ENCODE measurements around the gene RASA3.
"Not testable (repeated sequence)": the region's sequence is repeated elsewhere in the genome, so short reads cannot be mapped to it uniquely, and the experiment has no call there.

Gene RASA3

DNA sequence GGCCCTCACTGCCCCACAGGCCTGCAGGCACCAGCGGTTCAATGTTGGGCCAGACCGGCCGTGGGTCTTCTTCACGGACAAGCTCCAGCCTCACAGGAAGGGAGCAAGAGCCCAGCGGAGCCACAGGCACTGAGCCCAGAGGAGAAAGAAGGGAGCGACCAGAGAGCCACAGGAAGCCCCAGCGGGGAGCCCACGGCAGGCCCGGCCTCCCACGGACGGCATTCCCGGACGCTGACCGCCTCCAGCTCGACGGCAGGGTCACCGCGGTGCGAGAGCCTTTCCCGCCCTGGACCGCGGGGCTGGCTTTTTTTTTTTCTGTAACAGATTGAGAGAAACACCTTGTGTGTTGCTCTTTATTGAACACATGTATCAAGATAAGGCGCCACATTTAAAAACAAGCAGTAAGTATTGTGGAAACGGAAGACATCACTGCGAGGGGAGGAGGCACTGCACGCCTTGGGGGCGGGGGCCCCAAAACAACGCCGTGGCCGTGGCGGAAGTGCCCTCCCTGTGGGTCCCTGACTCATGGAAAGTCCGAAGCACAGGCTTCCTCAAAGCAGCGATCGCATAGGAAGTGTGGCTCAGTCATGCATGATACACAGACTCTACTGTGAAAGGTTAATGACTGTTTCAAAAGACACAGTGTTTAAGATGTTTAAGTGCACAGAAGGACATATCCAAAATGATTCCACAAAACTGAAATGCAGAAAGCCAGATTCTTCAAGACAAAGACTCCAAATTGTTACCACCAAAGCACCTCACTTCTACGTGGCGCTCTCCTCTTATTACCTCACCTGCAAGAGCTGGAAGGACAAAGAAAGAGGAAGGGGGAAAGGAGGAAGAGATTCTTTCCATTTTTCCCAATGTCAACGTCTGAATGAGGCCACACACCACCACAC lies 3.5 kb downstream of the RASA3 start:
- TF ChIP-seq, protein P1, sequence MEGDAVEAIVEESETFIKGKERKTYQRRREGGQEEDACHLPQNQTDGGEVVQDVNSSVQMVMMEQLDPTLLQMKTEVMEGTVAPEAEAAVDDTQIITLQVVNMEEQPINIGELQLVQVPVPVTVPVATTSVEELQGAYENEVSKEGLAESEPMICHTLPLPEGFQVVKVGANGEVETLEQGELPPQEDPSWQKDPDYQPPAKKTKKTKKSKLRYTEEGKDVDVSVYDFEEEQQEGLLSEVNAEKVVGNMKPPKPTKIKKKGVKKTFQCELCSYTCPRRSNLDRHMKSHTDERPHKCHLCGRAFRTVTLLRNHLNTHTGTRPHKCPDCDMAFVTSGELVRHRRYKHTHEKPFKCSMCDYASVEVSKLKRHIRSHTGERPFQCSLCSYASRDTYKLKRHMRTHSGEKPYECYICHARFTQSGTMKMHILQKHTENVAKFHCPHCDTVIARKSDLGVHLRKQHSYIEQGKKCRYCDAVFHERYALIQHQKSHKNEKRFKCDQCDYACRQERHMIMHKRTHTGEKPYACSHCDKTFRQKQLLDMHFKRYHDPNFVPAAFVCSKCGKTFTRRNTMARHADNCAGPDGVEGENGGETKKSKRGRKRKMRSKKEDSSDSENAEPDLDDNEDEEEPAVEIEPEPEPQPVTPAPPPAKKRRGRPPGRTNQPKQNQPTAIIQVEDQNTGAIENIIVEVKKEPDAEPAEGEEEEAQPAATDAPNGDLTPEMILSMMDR (IDR thresholded peaks at IDR 0.05; ENCODE audit: insufficient read depth, low read depth, low read length, missing control alignments), result no peak
- H3K4me3 ChIP-seq (ENCODE audit: low read length), result no peak overlapping the region
- peak; percentile 53 for DNase-seq (ENCODE audit: low read depth)

DNA sequence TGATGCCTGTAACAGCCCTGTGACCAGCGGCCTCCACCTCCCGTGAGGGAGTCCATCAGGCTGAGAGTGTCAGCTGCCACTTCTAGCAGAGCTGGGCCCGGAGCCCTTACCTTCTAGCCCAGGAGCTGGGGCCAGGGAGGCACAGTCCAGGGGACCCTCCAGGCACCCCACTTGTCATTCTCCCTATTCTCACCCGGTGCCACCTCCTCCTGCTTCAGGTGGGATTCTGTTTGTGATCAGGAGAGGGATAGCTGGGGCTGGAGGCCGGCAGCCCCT lies 4.1 kb downstream of the RASA3 start:
- no peak for DNase-seq (ENCODE audit: low read depth)
- H3K4me3 ChIP-seq (ENCODE audit: low read length), result no peak overlapping the region
- TF ChIP-seq, protein P1 (IDR thresholded peaks at IDR 0.05; ENCODE audit: insufficient read depth, low read depth, low read length, missing control alignments), result no peak

DNA sequence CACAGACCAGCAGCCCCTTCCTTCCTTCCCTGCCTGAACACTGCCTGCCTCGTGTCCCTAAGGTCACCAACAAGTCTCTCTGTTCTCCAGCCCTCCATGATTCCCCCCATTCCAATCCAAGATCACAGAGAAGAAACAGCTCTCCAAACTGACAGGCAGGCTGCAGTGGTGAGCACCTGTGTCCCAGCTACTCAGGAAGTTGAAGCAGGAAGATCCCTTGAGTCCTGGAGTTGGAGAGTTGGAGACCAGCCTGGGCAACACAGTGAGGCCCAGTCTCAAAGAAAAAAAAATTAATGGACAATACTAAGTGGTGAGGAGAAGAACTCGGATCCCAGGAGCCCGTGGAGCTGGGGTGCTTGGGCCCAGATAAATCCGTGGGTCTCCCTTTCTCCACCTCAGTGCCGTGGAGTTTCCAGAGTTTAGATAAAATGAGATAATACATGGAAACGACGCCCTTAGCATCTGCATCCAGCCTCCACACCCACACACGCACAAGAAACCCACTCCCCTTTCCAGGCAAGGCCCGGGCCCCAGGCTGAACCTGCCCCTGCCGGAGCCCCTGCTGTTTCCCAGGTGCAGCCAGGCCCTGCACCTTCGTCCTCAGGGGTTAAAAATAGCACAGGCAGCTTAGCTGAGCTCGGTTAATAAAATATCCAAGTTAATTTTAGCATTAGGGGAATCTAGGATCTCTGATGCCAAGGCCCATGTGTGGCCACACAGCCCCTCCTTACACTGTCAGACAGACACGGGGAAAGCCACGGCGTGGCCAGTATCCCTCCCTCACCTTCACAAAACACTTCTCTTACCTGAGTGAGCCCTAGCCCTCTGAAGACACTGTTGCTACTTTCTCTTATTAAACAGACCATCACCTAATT lies 4.7 kb downstream of the RASA3 start:
- TF ChIP-seq, protein P1 (IDR thresholded peaks at IDR 0.05; ENCODE audit: insufficient read depth, low read depth, low read length, missing control alignments), result no peak
- H3K4me3 ChIP-seq (ENCODE audit: low read length), result no peak overlapping the region

DNA sequence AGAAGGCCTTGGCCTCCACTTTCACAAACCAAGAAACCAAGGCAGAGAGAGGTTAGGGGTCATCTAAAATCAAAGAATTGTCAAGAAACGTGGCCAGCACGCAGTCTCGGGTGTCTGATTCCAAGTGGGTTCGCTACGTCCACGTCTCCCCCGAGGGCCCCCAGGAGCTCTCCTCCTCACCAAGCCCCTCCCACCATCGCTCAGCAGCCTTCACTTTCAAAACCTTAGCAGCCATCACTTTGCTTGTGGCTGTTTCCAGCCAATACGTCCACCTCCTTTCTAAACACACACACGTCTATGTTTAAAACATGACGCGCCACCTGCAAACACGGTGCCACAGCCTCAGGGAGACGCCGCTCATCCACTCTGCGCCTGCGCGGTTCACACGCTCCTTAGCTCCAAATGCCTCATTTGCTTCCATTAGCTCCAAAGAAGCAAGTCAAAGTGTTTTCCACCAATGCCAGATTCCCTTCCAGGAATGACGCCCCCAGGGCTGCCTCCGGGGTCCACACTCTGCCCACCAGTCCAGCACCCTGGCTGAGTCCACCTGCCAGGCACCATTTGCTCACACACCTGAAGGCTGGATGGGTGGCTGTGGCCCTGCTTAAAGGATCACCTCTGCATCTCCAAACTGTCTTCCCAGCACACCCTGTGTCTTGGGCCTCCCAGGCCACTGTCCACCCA lies 5.5 kb downstream of the RASA3 start:
- no peak for DNase-seq (ENCODE audit: low read depth)
- H3K4me3 ChIP-seq (ENCODE audit: low read length), result no peak overlapping the region
- TF ChIP-seq, protein P1 (IDR thresholded peaks at IDR 0.05; ENCODE audit: insufficient read depth, low read depth, low read length, missing control alignments), result no peak

More for the DNA sequence above, 4.7 kb downstream of the RASA3 start:
- DNase-seq (ENCODE audit: low read depth), result no peak

DNA sequence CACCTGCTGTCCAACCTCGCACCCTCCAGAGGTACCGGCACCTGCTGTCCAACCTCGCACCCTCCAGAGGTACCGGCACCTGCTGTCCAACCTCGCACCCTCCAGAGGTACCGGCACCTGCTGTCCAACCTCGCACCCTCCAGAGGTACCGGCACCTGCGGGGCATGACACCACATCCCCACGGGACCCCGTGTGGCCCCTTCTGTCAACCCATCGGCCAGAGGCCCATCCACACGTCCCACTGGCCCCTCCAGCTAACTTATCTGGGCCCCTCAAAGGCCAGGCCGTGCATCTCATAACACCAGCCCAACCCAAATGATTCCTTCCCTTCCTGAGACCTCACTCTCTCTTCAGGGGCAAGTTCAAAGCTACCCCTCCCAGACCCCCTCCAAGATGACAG lies 6.3 kb downstream of the RASA3 start:
- H3K4me3 ChIP-seq (ENCODE audit: low read length); DNase-seq (ENCODE audit: low read depth): not testable (repeated sequence)

DNA sequence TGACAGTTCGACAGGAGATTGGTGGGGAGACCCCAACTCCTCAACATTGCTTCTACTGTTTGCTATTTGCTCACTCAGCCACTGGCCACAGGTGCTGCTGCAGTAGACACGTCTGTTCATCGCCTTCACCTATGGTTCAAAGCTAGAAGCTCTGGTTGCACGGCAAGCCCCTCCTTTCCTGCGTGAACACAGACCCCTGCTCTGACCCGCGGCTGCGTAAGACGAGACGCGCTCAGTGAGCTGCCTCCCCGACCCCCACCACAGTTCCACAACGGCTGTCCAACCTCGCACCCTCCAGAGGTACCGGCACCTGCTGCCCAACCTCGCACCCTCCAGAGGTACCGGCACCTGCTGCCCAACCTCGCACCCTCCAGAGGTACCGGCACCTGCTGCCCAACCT lies 6.8 kb downstream of the RASA3 start:
- no peak for DNase-seq (ENCODE audit: low read depth)
- TF ChIP-seq, protein P1 (IDR thresholded peaks at IDR 0.05; ENCODE audit: insufficient read depth, low read depth, low read length, missing control alignments), result no peak
- H3K4me3 ChIP-seq (ENCODE audit: low read length), result no peak overlapping the region

DNA sequence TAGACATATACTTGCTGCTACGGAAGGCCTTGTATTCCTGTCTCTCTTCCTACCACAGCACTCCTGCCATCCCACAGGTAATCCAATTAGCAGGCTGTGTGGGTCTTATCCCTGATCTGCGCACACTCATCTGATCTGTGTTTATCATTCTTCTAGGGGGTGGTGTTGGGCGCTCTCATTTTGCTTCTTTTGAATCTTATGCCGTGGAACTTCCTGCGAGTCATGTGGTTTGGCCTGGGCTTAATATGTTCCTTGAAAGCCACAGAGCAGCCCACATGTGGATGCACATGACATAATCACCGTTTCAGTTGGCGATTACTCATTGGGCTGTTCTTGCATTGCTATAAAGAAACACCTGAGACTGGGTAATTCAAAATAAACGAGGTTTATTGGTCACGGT lies 7.5 kb downstream of the RASA3 start:
- TF ChIP-seq, protein P1 (IDR thresholded peaks at IDR 0.05; ENCODE audit: insufficient read depth, low read depth, low read length, missing control alignments), result no peak
- H3K4me3 ChIP-seq (ENCODE audit: low read length), result no peak overlapping the region
- peak; percentile 75 for DNase-seq (ENCODE audit: low read depth)

Data from epithelial cell of esophagus (primary cell).